LNCaP clone FGC (cell line): ENCODE results near the gene RPAIN.

Source experiments
- DNase-seq: peaks from one replicate; pipeline ENCODE4 v3.0.0-alpha.2; 2011; ENCODE audit warnings: low read depth
- H3K4me3 ChIP-seq: 2 replicates; pipeline ENCODE4 v1.5.1; 2011; ENCODE audit warnings: mild to moderate bottlenecking, low read depth, low read length, control low read depth
- CTCF ChIP-seq: IDR thresholded peaks from 2 replicates; pipeline ENCODE4 v1.5.1; 2012; ENCODE audit warnings: mild to moderate bottlenecking; ENCODE audit not compliant: control insufficient read depth, insufficient read depth; ENCODE audit errors: extremely low read depth

The RPAIN gene

GRCh38 chr17:5466295-5466694, 46.3 kb downstream of the RPAIN start:
- no peak for TF ChIP-seq CTCF
- no peak overlapping the region; the same call in 1 of the 2 replicates for H3K4me3 ChIP-seq

GRCh38 chr17:5467416-5467815, 47.4 kb downstream of the RPAIN start:
- peak overlapping the region; percentile 96 for H3K4me3 ChIP-seq
- DNase-seq = no peak
- no peak for TF ChIP-seq CTCF

More at GRCh38 chr17:5466295-5466694, 46.3 kb downstream of the RPAIN start:
- no peak for DNase-seq

GRCh38 chr17:5468075-5468473, 48.1 kb downstream of the RPAIN start:
- H3K4me3 ChIP-seq = peak overlapping the region; percentile 96
- no peak for DNase-seq
- TF ChIP-seq CTCF = no peak

GRCh38 chr17:5472511-5472910, 52.5 kb downstream of the RPAIN start:
- DNase-seq = no peak
- TF ChIP-seq CTCF = no peak
- H3K4me3 ChIP-seq = no peak overlapping the region

- no peak overlapping the region for H3K4me3 ChIP-seq
- DNase-seq = no peak
- no peak for TF ChIP-seq CTCF
These were observed 53.9 kb downstream of the RPAIN start for GRCh38 chr17:5473906-5474305.

- no peak for DNase-seq
- TF ChIP-seq CTCF = no peak
- no peak overlapping the region for H3K4me3 ChIP-seq
These were observed 59.0 kb downstream of the RPAIN start for GRCh38 chr17:5478992-5479391.

GRCh38 chr17:5480962-5481361, 61.0 kb downstream of the RPAIN start:
- TF ChIP-seq CTCF = no peak
- H3K4me3 ChIP-seq = no peak overlapping the region
- no peak for DNase-seq
